NB4 (cell line): ENCODE measurements around the gene ASCC1.

Experiments
- DNase-seq: peaks from one replicate; pipeline ENCODE4 v3.0.0; 2010; ENCODE audit warnings: low read depth
- H3K4me3 ChIP-seq: one replicate; pipeline ENCODE4 v1.5.1; 2011; ENCODE audit warnings: mild to moderate bottlenecking, low read depth, low read length, moderate library complexity
- CTCF ChIP-seq: IDR thresholded peaks from one replicate; pipeline ENCODE4 v1.5.1; 2012; ENCODE audit warnings: low read depth, low read length
- MAX ChIP-seq: IDR thresholded peaks from 2 replicates; pipeline ENCODE4 v1.6.1; 2011; ENCODE audit warnings: low read depth, low read length
- MYC ChIP-seq: IDR thresholded peaks from 2 replicates; pipeline ENCODE4 v1.6.1; 2011; ENCODE audit warnings: low read depth, low read length
- POLR2A ChIP-seq: IDR thresholded peaks from 2 replicates; pipeline ENCODE4 v1.6.1; 2011; ENCODE audit warnings: mild to moderate bottlenecking; ENCODE audit not compliant: insufficient read length; ENCODE audit errors: extremely low read depth

Gene ASCC1

GRCh38 chr10:72248468-72249151 is 32.5 kb upstream of the ASCC1 start:
- TF ChIP-seq MYC = peak; percentile 76
- TF ChIP-seq POLR2A = peak; percentile 80
- TF ChIP-seq CTCF = no peak
- peak; percentile 89 for TF ChIP-seq MAX
- DNase-seq = peak; percentile 77
- peak overlapping the region; percentile 13 for H3K4me3 ChIP-seq

- DNase-seq = no peak
- TF ChIP-seq CTCF (no peak), MAX (no peak), MYC (no peak), POLR2A (no peak)
- no peak overlapping the region for H3K4me3 ChIP-seq
Observed at GRCh38 chr10:72245949-72246525, 30.0 kb upstream of the ASCC1 start.

GRCh38 chr10:72244573-72245038 is 28.5 kb upstream of the ASCC1 start:
- H3K4me3 ChIP-seq = no peak overlapping the region
- TF ChIP-seq POLR2A (no peak), MAX (no peak), CTCF (no peak), MYC (no peak)
- no peak for DNase-seq

- TF ChIP-seq MYC (no peak), POLR2A (no peak), MAX (no peak), CTCF (no peak)
- DNase-seq = no peak
Observed at GRCh38 chr10:72243822-72244437, 27.9 kb upstream of the ASCC1 start.

DNA sequence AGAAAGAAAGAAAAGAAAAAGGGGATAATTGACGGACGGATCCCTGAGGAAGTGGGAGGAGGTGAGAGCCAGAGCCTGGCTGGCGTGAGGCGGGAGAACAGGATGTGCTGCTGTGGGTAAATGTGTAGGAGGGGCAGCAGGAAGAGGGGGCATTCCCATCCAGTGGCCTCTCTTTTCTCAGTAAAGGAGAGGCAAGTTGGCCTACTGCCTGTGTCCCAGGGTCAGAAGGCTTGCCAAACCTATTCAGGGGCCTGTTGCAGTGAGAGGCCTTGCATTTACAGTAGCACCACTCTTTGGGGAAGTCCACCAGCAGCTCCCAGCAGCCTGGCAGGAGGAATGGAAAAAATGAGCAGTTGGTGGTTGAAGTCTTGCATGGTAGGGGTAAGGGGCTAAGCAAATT is 26.6 kb upstream of the ASCC1 start:
- peak; percentile 61 for DNase-seq
- no peak overlapping the region for H3K4me3 ChIP-seq
- TF ChIP-seq MYC (no peak), CTCF (no peak), POLR2A (no peak), MAX (no peak)

More at GRCh38 chr10:72243822-72244437, 27.9 kb upstream of the ASCC1 start:
- no peak overlapping the region for H3K4me3 ChIP-seq
